Peyer's patch (tissue), 4 donors: Measurements from ENCODE around the gene LRIG3. TPM values are rescaled to one million over a fixed set of nuclear protein-coding genes. Genes with fewer than 3 reads are reported as not detected.
"Not testable (repeated sequence)": the region's sequence is repeated elsewhere in the genome, so short reads cannot be mapped to it uniquely, and the experiment has no call there.

Source experiments
- DNase-seq, 3 donors: peaks; one replicate each; pipeline ENCODE4 v3.0.0-alpha.2; 2017 to 2019
- H3K27ac ChIP-seq, 4 donors: fragments of 200-600 bp; sonication (generic); one replicate each; pipeline ENCODE4 v1.5.1; 2016 to 2019
- H3K27me3 ChIP-seq, 2 donors: fragments of 200-600 bp; sonication (generic); one replicate each; pipeline ENCODE4 v1.5.1; 2019
- H3K36me3 ChIP-seq, 3 donors: fragments of 200-600 bp; sonication (generic); one replicate each; pipeline ENCODE4 v1.5.1; 2016 to 2019
- H3K4me1 ChIP-seq, 4 donors: fragments of 200-600 bp; sonication (generic); one replicate each; pipeline ENCODE4 v1.5.1; 2016 to 2019
- H3K4me3 ChIP-seq, 4 donors: fragments of 200-600 bp; sonication (generic); 1 replicate in 3 of 4; 2 replicates in 1 of 4; pipeline ENCODE4 v1.5.1; 2016 to 2019; ENCODE audit warnings: mild to moderate bottlenecking in 1 of 4
- H3K9me3 ChIP-seq, 4 donors: fragments of 200-600 bp; sonication (generic); one replicate each; pipeline ENCODE4 v1.5.1; 2016 to 2019; ENCODE audit warnings: mild to moderate bottlenecking in 1 of 4
- POLR2A ChIP-seq, 2 donors: fragments of 450-650 bp; IDR thresholded peaks; one replicate each; pipeline ENCODE4 v1.5.1; 2017; ENCODE audit warnings: antibody characterized with exemption in 2 of 2, mild to moderate bottlenecking in 2 of 2, moderate library complexity in 2 of 2
- total RNA-seq, 4 donors: library from RNA; depleted of rRNA; stranded (reverse); fragments of >200 nt; gene quantifications; one replicate each; pipeline ENCODE4 v1.1.0, GENCODE V29; 2016
- TF ChIP-seq, protein P1 (sequence below), 6 experiments: fragments of 450-650 bp in 4 of 6; fragments of 200-600 bp in 2 of 6; sonication (generic) in 1 of 6; IDR thresholded peaks; one replicate each; pipeline ENCODE4 v1.5.1; 2017 to 2019; ENCODE audit warnings: antibody characterized with exemption in 6 of 6, mild to moderate bottlenecking in 3 of 6, moderate library complexity in 1 of 6

LRIG3 gene
- total RNA-seq, 4 donors from 2014 or later, result 56.9 to 136 (median 69.8) TPM

DNA sequence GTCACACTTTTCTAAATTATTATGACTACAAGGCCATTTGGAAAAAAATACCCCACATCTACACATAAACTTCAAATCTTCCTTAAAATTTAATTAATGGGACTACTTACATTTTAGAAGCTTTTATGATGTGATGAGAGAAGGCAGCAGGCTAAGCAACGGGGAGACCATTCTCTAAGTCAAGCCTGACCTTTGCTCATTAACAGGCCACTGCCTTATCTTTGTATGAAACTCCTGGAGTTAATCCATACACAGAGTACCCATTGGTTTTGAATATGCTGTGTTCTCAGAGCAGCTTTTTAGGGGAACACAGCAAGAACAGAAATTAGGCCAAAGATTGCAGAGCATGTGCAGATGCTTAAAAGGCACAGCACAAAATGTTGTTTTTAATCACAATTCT is 35.5 kb upstream of the LRIG3 start:
- H3K4me1 ChIP-seq, result no peaks in the 10 kb centered on the region
- no peak for DNase-seq
- H3K36me3 ChIP-seq, result no peaks in the 10 kb centered on the region
- H3K27ac ChIP-seq, result no peak overlapping the region
- no peaks in the 10 kb centered on the region for H3K27me3 ChIP-seq
- H3K4me3 ChIP-seq, result no peak overlapping the region
- TF ChIP-seq, protein P1, sequence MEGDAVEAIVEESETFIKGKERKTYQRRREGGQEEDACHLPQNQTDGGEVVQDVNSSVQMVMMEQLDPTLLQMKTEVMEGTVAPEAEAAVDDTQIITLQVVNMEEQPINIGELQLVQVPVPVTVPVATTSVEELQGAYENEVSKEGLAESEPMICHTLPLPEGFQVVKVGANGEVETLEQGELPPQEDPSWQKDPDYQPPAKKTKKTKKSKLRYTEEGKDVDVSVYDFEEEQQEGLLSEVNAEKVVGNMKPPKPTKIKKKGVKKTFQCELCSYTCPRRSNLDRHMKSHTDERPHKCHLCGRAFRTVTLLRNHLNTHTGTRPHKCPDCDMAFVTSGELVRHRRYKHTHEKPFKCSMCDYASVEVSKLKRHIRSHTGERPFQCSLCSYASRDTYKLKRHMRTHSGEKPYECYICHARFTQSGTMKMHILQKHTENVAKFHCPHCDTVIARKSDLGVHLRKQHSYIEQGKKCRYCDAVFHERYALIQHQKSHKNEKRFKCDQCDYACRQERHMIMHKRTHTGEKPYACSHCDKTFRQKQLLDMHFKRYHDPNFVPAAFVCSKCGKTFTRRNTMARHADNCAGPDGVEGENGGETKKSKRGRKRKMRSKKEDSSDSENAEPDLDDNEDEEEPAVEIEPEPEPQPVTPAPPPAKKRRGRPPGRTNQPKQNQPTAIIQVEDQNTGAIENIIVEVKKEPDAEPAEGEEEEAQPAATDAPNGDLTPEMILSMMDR (IDR thresholded peaks at IDR 0.05), result no peak
- no peak for TF ChIP-seq POLR2A (IDR thresholded peaks at IDR 0.05)
- H3K9me3 ChIP-seq, result no peaks in the 10 kb centered on the region

DNA sequence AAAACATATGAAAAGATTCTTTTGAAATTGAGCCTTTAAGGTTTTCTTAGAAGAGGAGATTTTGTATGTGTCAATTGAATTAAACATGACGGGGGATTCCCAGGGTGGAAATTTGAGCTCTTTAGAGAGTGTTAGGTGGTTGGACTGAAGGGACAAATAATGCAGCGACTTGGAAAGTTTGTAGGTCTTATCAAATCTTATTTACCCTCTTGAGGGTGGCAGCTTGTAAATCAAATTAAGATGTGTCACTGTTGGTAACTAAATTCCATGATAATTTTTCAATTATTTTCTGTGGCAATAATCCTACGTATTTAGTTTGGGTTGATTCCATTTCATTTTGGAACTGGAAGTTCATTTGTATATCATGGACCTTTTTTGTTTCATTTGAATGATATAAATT is 33.7 kb upstream of the LRIG3 start:
- TF ChIP-seq, protein P1 (IDR thresholded peaks at IDR 0.05), result no peak
- no peak for TF ChIP-seq POLR2A (IDR thresholded peaks at IDR 0.05)
- Histone ChIP-seq H3K4me3 (no peak overlapping the region), H3K9me3 (no peaks in the 10 kb centered on the region), H3K36me3 (no peaks in the 10 kb centered on the region), H3K27ac (no peak overlapping the region), H3K27me3 (no peaks in the 10 kb centered on the region), H3K4me1 (no peaks in the 10 kb centered on the region)
- DNase-seq, result no peak

DNA sequence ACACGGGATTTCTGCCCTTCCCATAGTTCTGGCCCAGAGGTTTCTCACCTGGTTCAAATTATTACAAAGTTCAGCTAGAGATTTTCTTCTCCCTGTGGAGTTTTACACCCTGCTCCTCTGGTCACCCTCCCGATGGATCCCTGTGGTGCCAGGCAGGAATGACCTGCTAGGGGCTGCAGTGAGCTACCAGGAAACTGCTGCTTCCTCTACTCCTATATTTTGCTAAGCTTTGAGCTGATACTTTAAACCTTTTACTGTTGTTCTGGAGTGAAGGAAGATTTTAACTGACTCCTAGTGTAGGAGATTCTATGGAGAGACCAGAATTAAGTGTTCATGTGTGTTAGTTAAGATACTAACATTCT is 30.4 kb upstream of the LRIG3 start:
- Histone ChIP-seq H3K27me3 (no peaks in the 10 kb centered on the region), H3K27ac (peak overlapping the region in 3 of 4 donors; percentile 73 to 87 (median 73)), H3K9me3 (no peaks in the 10 kb centered on the region), H3K36me3 (no peaks in the 10 kb centered on the region), H3K4me1 (no peaks in the 10 kb centered on the region), H3K4me3 (peak overlapping the region in 2 of 4 donors; percentile 7 to 22)
- no peak for DNase-seq
- no peak for TF ChIP-seq POLR2A (IDR thresholded peaks at IDR 0.05)
- TF ChIP-seq, protein P1 (IDR thresholded peaks at IDR 0.05), result peak in 2 of 6 experiments; percentile 32 to 42

DNA sequence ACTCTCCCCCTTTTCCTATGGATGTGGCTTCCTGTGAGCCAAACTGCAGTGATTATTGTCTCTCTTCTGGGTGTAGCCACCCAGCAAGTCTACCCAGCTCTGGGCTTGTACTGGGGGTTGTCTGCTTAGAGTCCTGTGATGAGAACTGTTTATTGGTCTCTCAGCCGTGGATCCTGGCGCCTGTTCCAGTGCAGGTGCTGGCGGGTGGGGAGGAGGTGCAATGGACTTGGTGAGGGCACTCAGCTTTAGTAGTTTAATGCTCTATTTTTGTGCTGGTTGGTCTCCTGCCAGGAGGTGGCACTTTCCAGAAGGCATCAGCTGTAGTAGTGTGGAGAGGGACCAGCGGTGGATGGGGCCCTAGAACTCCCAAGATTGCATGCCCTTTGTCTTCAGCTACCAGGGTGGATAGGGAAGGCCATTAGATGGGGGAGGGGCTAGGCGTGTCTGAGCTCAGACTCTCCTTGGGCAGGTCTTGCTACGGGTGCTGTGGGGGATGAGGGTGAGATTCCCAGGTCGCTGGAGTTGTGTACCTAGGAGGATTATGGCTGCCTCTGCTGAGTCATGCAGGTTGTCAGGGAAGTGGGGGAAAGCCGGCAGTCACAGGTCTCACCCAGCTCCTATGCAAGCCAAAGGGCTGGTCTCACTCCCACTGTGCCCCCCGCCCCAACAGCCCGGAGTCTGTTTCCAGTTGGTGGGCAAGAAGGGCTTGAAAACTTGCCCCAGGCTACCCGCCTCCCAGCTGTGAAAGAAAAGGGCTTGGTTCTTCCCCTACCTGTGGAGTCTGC is 29.8 kb upstream of the LRIG3 start:
- not testable (repeated sequence) for H3K36me3 ChIP-seq, H3K27me3 ChIP-seq, H3K9me3 ChIP-seq, H3K4me1 ChIP-seq
- Histone ChIP-seq H3K4me3 (peak overlapping the region in 2 of 4 donors; percentile 7 to 22), H3K27ac (peak overlapping the region in 3 of 4 donors; percentile 73 to 87 (median 73))
- TF ChIP-seq, protein P1 (IDR thresholded peaks at IDR 0.05), result peak in 3 of 6 experiments; percentile 27 to 31 (median 29)
- DNase-seq, result peak in 2 of 3 donors; percentile 86 to 88

DNA sequence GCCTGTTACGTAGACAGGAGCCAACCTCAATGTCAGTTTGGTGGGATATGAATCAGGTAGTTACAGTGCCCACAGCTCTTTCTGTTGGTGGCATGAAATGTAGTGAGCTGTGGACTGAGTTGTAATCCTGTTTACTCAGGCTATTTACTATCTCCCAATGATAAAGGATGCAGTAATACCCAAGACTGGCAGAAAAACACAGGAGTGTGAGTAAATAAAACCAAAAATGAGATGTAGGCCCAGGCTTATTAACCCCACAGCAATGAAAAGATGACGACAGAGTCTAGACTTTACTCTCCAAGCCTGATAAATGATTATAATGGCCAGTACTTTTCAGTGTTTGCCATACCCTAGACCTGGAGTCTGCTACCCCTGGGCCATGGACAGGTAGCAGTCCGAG is 22.8 kb upstream of the LRIG3 start:
- TF ChIP-seq, protein P1 (IDR thresholded peaks at IDR 0.05), result no peak
- no peak for TF ChIP-seq POLR2A (IDR thresholded peaks at IDR 0.05)
- Histone ChIP-seq H3K4me3 (no peak overlapping the region), H3K27me3 (no peaks in the 10 kb centered on the region), H3K36me3 (no peaks in the 10 kb centered on the region), H3K9me3 (no peaks in the 10 kb centered on the region), H3K4me1 (no peaks in the 10 kb centered on the region), H3K27ac (no peak overlapping the region)
- no peak for DNase-seq
